ENCODE results near the gene ANKH.
A peak's percentile ranks its signal among the peaks of the same experiment; 100 is the strongest.
"Not testable (repeated sequence)": the region's sequence is repeated elsewhere in the genome, so short reads cannot be mapped to it uniquely, and the experiment has no call there.

ANKH gene

DNA sequence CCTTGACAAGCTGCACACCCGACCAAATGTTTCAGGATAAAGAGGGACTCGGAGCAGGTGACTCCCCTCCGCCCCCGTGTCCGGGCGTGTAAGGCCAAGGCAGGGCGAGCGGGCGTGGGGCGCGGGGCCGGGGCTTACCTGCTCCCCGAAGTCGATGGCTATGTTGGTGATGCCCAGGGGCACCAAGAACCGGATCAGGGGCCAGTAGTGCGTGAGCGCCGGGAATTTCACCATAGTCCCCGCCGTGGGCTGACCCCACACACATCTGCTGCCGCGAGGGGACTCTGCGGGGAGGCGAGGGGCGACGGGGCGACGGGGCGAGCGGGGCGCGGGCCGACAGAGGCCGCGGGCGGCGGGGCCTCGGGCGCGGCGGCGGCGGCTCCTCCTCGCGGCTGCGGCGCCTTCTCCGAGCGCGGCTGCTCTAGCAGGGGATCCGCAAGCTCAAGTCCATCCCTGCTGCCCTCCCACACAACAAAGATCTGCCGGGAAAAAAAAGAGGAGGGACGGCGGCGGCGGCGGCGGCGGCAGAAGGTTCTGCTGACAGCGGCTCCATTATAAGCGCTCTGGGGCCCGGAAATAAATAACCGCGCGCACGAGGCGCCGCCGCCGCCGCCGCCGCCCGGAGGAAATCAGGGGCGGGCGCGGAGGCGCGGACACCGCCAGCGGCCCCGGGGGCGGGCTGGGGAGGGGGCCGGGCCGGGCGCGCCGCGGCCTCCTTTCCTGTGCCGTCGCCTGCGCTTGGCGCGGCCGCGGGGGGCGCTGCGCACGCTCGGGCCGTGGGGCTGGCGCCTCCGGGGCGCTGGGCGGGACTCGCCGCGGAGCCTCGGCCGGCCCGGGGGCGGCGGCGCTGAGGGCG is at the start of gene ANKH:
TSS of gene ANKH (minus strand) at position 565 of the 856 bp plus-strand sequence. CDS start at position 234, 331 bp downstream.
- TF ChIP-seq CTCF (conservative IDR thresholded peaks at IDR 0.05), result peak; percentile 88
- H3K27ac ChIP-seq, result peak within 1 kb of the TSS; percentile 94

GRCh38 chr5:14920121-14920520 is 48.5 kb upstream of the ANKH start:
- no peak overlapping the region for H3K27ac ChIP-seq
- TF ChIP-seq CTCF (conservative IDR thresholded peaks at IDR 0.05), result no peak

- not testable (repeated sequence) for H3K27ac ChIP-seq
Observed at GRCh38 chr5:14919106-14919505, 47.5 kb upstream of the ANKH start.

GRCh38 chr5:14917719-14918118 is 46.1 kb upstream of the ANKH start:
- no peak for TF ChIP-seq CTCF (conservative IDR thresholded peaks at IDR 0.05)
- H3K27ac ChIP-seq, result peak overlapping the region; percentile 20; the same call in 1 of the 2 replicates

DNA sequence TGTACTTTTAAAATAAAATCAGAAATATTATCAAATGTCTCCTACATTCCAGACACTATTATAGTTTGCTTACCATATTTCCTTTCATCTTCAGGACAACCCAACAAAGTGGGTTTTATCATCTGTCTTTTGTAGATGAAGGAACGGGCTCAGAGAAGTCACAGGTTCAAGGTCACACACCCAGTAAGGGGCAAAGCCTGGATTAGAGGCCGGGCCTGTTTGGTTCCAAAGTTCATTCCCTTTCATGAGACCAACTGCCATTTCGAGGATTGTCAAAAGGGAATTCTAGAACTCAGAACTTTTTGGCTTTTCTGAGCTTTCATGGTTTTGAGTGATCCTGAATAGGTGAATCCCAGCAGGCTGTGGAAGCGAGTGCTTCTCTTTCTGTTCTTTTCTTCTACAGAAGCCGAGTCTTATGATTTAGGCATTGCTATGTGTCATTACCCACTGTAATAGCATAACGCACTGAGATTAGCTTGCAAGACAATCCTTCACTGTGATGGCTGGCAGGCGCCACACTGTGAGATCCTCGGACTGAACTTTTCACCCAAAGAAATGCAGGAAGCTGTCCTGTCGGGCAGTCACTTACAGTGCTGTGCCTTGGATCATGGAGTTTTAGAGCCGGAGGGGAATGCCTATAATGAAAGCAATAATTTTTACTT is 43.8 kb upstream of the ANKH start:
- no peak overlapping the region for H3K27ac ChIP-seq
- no peak for TF ChIP-seq CTCF (conservative IDR thresholded peaks at IDR 0.05)

DNA sequence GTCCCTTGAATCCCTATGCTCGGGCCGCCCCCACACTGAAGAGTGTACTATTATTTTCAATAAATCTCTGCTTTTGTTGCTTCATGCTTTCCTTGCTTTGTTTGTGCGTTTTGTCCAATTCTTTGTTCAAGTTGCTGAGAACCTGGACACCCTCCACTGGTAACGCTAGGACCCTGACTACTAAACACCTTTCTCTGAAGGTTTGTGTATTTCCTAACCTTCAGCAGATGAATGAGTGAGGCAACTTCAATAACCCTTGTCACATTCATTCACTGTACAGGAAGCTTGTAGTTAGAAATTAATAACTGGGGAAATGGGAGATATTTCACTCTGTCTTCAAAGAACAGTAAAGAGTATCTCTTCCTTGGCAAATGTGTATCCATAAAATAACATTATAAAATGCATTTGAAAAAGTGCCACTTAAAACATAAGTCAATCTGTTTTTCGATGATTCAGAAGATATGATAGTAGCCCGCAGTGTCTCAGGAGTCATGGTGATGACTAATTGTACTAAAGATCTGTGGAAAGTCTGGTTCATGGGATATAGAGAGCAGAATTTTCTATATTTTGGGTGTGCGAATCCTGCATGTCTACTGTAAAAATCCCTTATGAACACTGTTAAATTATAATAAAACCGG is 43.2 kb upstream of the ANKH start:
- no peak for TF ChIP-seq CTCF (conservative IDR thresholded peaks at IDR 0.05)
- no peak overlapping the region for H3K27ac ChIP-seq

DNA sequence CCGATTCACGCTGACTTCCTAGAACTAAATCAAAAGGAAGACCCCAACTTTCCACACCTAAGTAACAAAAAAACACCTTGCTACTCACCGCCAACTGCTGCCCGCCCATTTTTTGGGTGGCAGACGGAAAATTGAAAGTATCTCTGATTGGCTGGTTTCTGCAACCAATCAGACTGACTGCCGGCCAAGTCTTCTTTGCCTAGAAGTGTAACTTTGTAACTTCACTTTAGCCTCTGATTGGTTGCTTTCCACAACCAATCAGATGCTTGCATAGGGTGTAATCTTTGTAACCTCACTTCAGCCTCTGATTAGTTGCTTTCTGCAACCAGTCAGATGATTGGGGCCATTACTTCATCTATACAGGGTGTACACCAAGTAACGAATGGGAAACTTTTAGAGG is 42.6 kb upstream of the ANKH start:
- no peak overlapping the region for H3K27ac ChIP-seq
- TF ChIP-seq CTCF (conservative IDR thresholded peaks at IDR 0.05), result no peak
